Tibial nerve (tissue), 4 donors: ENCODE data around the gene APOBEC3H. TPM values are rescaled to one million over a fixed set of nuclear protein-coding genes. Genes with fewer than 3 reads are reported as not detected.

Experiments used
- DNase-seq, 2 donors: peaks; one replicate each; pipeline ENCODE4 v3.0.0-alpha.2; 2019; ENCODE audit warnings: low spot score in 2 of 2
- H3K27ac ChIP-seq, 4 donors: fragments of 200-600 bp; sonication (generic) in 3 of 4; one replicate each; pipeline ENCODE4 v1.5.1; 2017 to 2019; ENCODE audit warnings: mild to moderate bottlenecking in 1 of 4
- H3K27me3 ChIP-seq, 2 donors: fragments of 200-600 bp; sonication (generic) in 1 of 2; one replicate each; pipeline versions ENCODE4 v1.5.1 to v1.6.0; 2017 to 2019
- H3K36me3 ChIP-seq, 3 donors: fragments of 200-600 bp; sonication (generic); one replicate each; pipeline ENCODE4 v1.5.1; 2018 to 2019
- H3K4me1 ChIP-seq, 4 donors: fragments of 200-600 bp; sonication (generic) in 3 of 4; one replicate each; pipeline ENCODE4 v1.5.1; 2017 to 2019
- H3K4me3 ChIP-seq, 4 donors: fragments of 200-600 bp; sonication (generic) in 3 of 4; one replicate each; pipeline ENCODE4 v1.5.1; 2017 to 2019; ENCODE audit warnings: mild to moderate bottlenecking in 1 of 4, moderate library complexity in 1 of 4
- H3K9me3 ChIP-seq, 4 donors: fragments of 200-600 bp; sonication (generic) in 3 of 4; one replicate each; pipeline ENCODE4 v1.5.1; 2017 to 2019
- EP300 ChIP-seq, 2 donors: sonication (generic); formaldehyde crosslinking; IDR thresholded peaks; one replicate each; pipeline ENCODE4 v1.6.1; 2017; ENCODE audit warnings: antibody characterized with exemption in 2 of 2, mild to moderate bottlenecking in 1 of 2
- POLR2A ChIP-seq, 2 donors: fragments of 450-650 bp; IDR thresholded peaks; one replicate each; pipeline ENCODE4 v1.6.1; 2017; ENCODE audit warnings: antibody characterized with exemption in 2 of 2, mild to moderate bottlenecking in 2 of 2, moderate library complexity in 2 of 2
- WGBS, 2 donors: methylation state at CpG; one replicate each; pipeline ENCODE4 v1.1.5; 2018; 5-methylcytosine and 5-hydroxymethylcytosine counted together
- total RNA-seq, 4 donors: library from RNA; depleted of rRNA; stranded (reverse); fragments of >200 nt; gene quantifications; one replicate each; pipeline ENCODE4 v1.1.0, GENCODE V29; 2016
- TF ChIP-seq, protein P1 (sequence below), 5 experiments: fragments of 200-600 bp in 3 of 5; fragments of 450-650 bp in 2 of 5; sonication (generic) in 3 of 5; IDR thresholded peaks; one replicate each; pipeline ENCODE4 v1.5.1; 2016 to 2019; ENCODE audit warnings: antibody characterized with exemption in 5 of 5, mild to moderate bottlenecking in 3 of 5, moderate library complexity in 2 of 5

APOBEC3H gene
- total RNA-seq, 4 donors from 2014 or later = 1.1 TPM; not detected in 3

DNA sequence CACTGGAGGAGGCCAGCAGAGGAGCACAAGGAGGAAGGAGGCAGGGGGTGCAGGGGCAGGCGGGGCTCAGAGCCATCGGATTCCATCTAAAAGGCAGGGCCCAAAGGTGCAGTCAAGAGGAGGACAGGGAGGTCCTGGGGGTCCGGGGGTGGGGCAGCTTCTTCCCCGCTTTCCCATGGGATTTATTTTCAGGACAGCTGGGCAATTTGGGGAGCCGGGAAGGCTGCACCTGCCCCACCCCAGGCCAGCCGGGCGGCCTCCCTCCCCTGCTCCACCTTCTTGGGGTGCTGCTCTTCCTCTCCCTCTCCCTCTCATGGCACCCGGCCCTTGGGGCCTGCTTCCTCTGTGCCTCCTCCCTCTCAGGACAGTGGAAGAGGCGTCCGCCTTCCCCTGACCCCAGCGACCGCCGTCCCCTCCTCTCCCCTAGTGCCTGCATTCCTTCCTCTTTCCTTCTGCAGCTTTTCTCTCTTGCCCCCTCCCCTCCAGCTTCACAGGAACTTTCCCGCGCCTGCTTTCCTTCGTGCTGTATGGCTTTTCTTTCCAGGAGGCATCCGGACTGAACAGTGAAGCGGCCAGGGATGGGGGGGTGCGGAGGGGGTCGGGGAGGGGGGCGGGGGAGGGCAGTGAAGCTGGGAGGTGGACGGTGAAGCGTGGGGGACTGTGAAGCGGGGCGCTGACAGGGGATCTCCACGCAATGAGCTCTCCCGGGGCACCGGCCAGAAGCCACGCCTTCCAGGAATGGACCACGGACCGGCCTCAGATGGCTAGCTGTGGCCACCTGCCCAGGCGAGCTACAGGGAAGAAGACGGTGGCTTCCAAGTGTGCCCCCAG is 26.9 kb downstream of the APOBEC3H start:
- TF ChIP-seq, protein P1, sequence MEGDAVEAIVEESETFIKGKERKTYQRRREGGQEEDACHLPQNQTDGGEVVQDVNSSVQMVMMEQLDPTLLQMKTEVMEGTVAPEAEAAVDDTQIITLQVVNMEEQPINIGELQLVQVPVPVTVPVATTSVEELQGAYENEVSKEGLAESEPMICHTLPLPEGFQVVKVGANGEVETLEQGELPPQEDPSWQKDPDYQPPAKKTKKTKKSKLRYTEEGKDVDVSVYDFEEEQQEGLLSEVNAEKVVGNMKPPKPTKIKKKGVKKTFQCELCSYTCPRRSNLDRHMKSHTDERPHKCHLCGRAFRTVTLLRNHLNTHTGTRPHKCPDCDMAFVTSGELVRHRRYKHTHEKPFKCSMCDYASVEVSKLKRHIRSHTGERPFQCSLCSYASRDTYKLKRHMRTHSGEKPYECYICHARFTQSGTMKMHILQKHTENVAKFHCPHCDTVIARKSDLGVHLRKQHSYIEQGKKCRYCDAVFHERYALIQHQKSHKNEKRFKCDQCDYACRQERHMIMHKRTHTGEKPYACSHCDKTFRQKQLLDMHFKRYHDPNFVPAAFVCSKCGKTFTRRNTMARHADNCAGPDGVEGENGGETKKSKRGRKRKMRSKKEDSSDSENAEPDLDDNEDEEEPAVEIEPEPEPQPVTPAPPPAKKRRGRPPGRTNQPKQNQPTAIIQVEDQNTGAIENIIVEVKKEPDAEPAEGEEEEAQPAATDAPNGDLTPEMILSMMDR (IDR thresholded peaks at IDR 0.05) = no peak
- no peak for TF ChIP-seq POLR2A (IDR thresholded peaks at IDR 0.05)
- TF ChIP-seq EP300 (IDR thresholded peaks at IDR 0.05) = no peak
- Histone ChIP-seq H3K27me3 (no peaks in the 10 kb centered on the region), H3K27ac (no peak overlapping the region), H3K9me3 (peaks cover 0 to 8% (median 0%) of the 10 kb centered on the region in 4 donors), H3K4me3 (no peak overlapping the region), H3K4me1 (peaks cover 0 to 14% (median 0%) of the 10 kb centered on the region in 4 donors), H3K36me3 (peaks cover 0 to 23% (median 0%) of the 10 kb centered on the region in 3 donors)
- DNase-seq = no peak
- WGBS, 2 donors = 18 to 23% methylated on average over 32 of the region's 33 CpGs

- Histone ChIP-seq H3K4me1 (peaks cover 0 to 18% (median 0%) of the 10 kb centered on the region in 4 donors), H3K27ac (no peak overlapping the region), H3K9me3 (peaks cover 0 to 8% (median 0%) of the 10 kb centered on the region in 4 donors), H3K4me3 (no peak overlapping the region), H3K27me3 (no peaks in the 10 kb centered on the region), H3K36me3 (peaks cover 0 to 34% (median 0%) of the 10 kb centered on the region in 3 donors)
- WGBS, 2 donors = 86 to 93% methylated on average over 5 of the region's 5 CpGs
- TF ChIP-seq, protein P1 (IDR thresholded peaks at IDR 0.05) = no peak
- TF ChIP-seq EP300 (IDR thresholded peaks at IDR 0.05) = no peak
- no peak for TF ChIP-seq POLR2A (IDR thresholded peaks at IDR 0.05)
- DNase-seq = no peak
These were observed 28.6 kb downstream of the APOBEC3H start for GRCh38 chr22:39125622-39126021.

DNA sequence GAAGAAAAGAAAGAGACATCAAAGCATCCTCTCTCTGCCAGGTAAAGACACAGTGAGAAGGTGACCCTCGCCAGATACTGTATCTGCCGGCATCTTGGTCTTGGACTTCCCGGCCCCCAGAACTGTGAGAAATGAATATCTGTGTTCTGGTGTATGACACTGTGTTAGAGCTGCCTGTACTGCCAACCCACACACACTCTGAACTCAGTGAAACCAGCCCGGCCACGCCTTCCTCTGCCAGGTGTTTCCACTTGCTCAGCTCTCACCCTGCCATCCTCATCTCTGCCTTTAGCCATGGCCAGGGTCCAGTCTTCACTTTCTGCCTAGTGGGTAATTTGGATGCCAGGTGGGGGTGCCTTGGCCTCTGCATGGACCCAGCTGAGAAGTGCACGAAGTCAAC is 31.5 kb downstream of the APOBEC3H start:
- Histone ChIP-seq H3K4me3 (no peak overlapping the region), H3K27ac (no peak overlapping the region), H3K9me3 (peaks cover 0 to 8% (median 0%) of the 10 kb centered on the region in 4 donors), H3K4me1 (peaks cover 0 to 36% (median 12%) of the 10 kb centered on the region in 4 donors), H3K27me3 (no peaks in the 10 kb centered on the region), H3K36me3 (peaks cover 0 to 54% (median 0%) of the 10 kb centered on the region in 3 donors)
- DNase-seq = no peak
- TF ChIP-seq, protein P1 (IDR thresholded peaks at IDR 0.05) = no peak
- TF ChIP-seq POLR2A (IDR thresholded peaks at IDR 0.05) (no peak), EP300 (IDR thresholded peaks at IDR 0.05) (no peak)
- WGBS, 2 donors = 93 to 95% methylated on average over 5 to 6 of the region's 6 CpGs

DNA sequence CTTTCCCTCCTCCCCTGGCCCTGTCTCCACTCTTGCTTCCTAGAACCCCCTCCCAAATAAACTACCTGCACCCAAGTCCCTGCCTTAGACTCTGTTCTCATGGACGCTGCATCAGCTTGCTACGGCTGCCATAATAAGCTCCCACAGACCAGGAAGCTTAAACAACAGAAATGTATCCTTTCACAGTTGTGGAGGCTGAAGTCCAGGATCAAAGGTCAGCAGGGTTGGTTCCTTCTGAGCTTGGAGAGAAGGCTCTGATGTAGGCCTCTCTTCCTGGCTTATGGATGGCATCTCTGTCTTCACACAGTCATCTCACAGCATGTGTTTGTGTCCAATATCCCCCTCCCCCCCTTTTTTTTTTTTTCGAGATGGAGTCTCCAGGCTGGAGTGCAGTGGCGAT is 32.0 kb downstream of the APOBEC3H start:
- H3K4me3 ChIP-seq = no peak overlapping the region
- peaks cover 0 to 60% (median 4%) of the 10 kb centered on the region in 3 donors for H3K36me3 ChIP-seq
- no peak for DNase-seq
- H3K4me1 ChIP-seq = peaks cover 0 to 31% (median 12%) of the 10 kb centered on the region in 4 donors
- H3K27me3 ChIP-seq = no peaks in the 10 kb centered on the region
- peaks cover 0 to 8% (median 0%) of the 10 kb centered on the region in 4 donors for H3K9me3 ChIP-seq
- no peak overlapping the region for H3K27ac ChIP-seq
- 76 to 83% methylated on average over 4 of the region's 4 CpGs for WGBS, 2 donors
- TF ChIP-seq, protein P1 (IDR thresholded peaks at IDR 0.05) = no peak
- no peak for TF ChIP-seq EP300 (IDR thresholded peaks at IDR 0.05)
- TF ChIP-seq POLR2A (IDR thresholded peaks at IDR 0.05) = no peak

- no peak overlapping the region for H3K4me3 ChIP-seq
- DNase-seq = no peak
- peaks cover 0 to 30% (median 12%) of the 10 kb centered on the region in 4 donors for H3K4me1 ChIP-seq
- H3K9me3 ChIP-seq = peaks cover 0 to 8% (median 0%) of the 10 kb centered on the region in 4 donors
- H3K27me3 ChIP-seq = no peaks in the 10 kb centered on the region
- H3K27ac ChIP-seq = no peak overlapping the region
- no peak for TF ChIP-seq POLR2A (IDR thresholded peaks at IDR 0.05)
- no peak for TF ChIP-seq EP300 (IDR thresholded peaks at IDR 0.05)
- TF ChIP-seq, protein P1 (IDR thresholded peaks at IDR 0.05) = no peak
- H3K36me3 ChIP-seq = peaks cover 0 to 67% (median 4%) of the 10 kb centered on the region in 3 donors
- WGBS, 2 donors = 91 to 95% methylated on average over 9 of the region's 9 CpGs
These were observed 32.7 kb downstream of the APOBEC3H start for GRCh38 chr22:39129746-39130145.
